Limb (tissue), 2 donors: ENCODE data around the gene ZBTB48.
A peak's percentile ranks its signal among the peaks of the same experiment; 100 is the strongest.
"Not testable (repeated sequence)": the region's sequence is repeated elsewhere in the genome, so short reads cannot be mapped to it uniquely, and the experiment has no call there.

Source experiments
- DNase-seq, 2 donors: peaks; one replicate each; pipeline ENCODE4 v3.0.0-alpha.2; 2016; ENCODE audit errors: extremely low spot score in 2 of 2

The ZBTB48 gene

DNA sequence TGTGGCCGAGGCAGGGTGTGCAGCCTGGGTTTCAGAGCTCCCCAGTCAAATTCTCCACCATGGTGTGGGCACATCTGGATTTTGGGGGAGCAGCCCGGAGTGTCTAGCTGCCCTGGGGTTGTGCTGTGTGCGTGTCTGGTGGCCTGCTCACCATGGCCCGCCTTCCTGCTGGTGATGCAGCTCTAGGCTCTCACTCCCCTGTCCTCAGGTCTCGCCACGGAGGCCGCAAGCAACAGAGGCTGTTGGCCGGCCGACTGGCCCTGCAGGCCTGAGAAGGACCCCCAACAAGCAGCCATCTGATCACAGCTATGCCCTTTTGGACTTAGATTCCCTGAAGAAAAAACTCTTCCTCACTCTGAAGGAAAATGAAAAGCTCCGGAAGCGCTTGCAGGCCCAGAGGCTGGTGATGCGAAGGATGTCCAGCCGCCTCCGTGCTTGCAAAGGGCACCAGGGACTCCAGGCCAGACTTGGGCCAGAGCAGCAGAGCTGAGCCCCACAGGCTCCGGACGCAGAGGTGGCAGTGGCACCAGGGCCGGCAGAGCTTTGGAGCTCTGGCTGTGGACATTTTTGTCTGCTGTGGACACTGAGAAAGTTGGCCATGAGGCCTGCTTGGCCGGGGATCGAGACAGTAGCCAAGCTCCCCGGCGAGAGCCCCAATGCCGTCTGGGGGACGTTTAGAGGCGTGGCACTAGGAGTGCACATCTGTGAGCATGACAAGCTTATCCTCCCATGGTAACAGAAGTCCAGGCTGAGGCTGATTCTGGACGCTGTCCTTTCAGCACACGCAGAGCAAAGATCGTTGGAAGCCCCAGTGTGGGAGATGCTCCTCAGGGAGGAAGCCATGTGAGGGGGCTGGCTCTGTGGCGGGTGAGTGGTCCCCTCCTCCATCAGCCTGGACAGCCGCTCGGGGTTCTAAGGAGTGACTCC, 53.1 kb downstream of the ZBTB48 start:
- DNase-seq, result no peak

DNA sequence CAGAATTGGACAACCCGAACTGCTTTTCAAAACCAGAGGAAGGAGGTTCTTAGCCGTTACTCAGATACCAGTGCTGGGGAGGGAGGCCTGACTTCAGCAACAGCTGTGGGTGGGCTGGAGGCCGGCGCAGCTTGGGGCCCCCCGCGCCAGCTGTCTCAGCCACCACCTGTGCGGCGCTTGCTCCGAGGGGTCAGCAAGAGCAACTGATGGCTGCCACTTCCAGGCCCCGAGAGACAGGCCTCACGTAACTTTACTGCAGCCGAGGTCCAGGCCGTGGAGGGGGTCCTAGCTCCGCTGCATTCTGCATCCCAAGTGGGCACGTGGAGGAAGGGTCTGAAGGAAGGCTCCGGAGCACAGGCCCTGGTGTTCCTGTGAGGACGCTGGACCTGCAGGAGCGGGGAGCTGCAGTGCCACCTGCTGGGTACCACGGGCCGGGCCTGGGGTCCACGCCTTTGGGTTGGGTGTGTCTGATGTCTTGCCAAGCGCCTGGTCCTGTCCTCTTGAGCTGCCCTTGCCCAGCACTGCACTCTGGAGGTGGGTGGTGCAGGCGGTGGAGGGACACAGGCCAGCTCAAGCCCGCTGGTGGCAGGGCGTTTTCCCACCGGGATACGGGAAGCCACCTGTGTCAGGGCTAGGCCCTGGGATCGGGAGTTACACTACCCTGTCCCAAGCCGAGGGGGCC, 54.7 kb downstream of the ZBTB48 start:
- peak; percentile 38 to 70 for DNase-seq

DNA sequence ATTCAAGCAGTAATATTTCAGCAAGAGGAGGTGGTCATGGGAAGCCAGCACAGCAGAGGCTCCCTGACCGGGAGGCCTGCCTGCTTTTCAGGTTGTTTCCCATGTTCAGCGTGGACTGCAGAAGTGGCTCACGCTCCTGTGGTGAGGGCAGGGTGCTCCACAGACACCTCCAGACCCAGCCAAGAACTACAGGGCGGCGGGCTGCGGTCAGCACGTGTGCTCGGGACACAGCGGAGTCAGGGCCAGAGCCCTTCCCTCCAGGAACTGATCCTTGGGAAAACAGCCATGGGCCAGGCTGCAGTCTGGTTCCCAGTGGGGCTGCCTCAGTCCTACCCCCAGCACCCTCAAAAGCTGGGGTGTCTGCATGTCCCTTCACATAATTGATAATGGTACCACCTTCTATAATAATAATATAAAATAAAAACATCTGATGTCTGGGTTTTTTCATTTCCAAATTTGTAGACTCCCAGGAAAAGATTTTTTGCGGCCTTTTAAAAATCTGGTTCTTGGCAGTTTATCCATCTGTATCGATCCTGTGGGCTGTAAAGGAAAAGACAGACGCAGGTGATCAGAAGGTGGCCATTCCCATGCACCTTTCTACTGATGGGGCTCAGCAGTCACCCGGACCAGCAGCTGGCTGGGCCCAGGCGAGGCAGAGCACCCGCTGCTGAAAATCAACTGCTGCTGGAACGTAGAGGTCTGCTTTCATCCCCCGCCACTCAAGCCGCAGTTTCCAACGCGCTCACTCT, 55.5 kb downstream of the ZBTB48 start:
- no peak for DNase-seq

DNA sequence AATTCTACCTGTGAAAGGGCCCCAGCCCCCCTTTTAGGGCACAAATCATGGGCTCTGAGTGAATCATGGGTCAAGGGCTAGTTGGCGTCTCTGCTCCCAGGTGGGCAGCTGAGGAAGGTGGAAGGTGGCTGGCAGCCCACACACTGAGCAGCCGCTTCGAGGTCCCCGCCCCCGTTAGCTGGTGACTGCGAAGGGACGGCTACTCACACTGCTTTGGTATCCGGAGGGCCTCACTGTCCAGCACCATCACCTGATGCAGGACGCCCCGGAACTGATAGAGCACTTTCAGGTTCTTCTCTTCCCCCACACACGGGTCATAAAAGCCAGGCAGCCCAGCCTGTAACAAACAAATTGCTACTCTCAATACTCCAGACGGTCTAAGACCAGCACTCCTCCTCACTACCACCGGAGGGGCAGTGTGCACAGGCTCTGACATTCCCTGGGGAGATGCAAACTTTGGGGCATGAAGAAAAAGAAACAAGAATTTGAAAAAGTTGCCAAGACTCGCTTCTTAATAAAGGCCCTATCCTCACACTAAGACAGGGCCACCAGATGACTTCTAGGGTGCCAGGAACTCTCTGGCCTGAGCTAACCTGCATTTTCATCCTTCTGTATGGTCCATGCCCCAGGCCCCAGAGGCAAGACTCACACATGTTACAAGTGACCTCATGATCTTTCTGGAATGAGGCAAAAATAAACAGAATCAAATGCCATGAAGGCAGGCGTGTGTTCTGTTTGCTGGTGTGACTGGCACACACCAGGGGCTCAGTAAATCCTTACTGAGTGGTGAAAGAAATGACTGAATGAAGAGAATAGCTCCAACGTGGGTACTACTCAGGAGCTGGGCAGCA, 56.3 kb downstream of the ZBTB48 start:
- no peak for DNase-seq

DNA sequence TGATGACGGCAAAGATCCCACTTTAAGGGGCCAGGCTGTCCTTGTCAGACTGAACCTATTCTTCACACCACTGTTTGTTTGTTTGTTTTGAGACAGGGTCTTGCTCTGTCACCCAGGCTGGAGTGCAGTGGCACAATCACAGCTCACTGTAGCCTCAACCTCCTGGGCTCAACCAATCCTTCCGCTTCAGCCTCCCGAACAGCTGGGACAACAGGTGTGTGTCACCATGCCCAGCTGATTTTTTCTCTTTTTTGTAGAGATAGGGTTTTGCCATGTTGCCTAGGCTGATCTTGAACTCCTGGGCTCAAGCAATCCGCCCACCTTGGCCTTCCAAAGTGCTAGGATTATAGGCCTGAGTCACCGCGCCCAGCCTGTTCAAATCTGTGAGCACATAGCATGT, 57.0 kb downstream of the ZBTB48 start:
- DNase-seq, result not testable (repeated sequence)

DNA sequence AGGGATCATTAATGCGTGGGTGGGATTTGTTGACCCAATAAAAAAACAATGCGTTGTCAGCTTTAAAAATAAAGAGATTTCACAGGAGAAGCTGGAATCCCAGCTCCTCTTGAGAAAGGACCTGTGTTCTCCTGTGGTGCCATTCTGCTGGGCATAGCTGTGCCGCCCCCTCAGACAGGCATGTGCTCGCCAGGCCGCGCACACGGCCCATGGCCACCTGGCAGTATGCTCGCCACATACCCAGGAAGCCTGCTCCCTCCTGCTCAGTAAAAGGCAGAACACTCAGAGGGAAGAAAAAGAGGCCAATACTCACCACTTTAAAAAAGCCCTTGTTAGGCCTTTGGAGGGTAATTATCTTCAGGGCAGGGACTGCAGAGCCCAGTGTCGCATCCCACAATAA, 58.0 kb downstream of the ZBTB48 start:
- no peak for DNase-seq

DNA sequence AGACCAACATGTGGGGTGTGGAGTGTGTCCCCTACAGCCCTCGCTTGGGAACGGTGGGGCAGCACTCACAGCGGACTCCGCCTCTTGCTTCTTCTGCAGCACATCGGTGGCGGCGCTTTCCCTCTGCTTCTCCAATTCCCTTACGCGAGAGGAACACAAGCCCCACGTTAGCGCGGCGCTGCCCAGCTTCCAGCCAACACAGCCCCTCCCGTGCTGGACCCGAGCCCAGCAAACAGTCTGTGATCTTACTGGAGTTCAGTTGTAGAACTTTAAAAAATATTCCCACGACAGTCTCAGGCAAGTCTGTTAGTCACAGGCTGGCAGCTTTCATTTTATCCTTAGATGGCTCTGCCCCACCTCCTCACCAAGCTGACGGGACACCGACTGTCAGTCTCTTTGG, 58.4 kb downstream of the ZBTB48 start:
- DNase-seq, result peak; percentile 56 to 64
